HG03565 (cell line): Measurements from ENCODE around the gene KLF16.

Experiments used
- ATAC-seq: cut with Tn5 transposase; IDR thresholded peaks from one replicate; pipeline ENCODE4 v1.9.1; 2021; ENCODE audit warnings: mild to moderate bottlenecking, moderate library complexity; ENCODE audit not compliant: unreplicated experiment

KLF16 gene

GRCh38 chr19:1826557-1827521 is 36.5 kb downstream of the KLF16 start:
- no peak for ATAC-seq

- no peak for ATAC-seq
Measured at GRCh38 chr19:1825909-1826556, 37.3 kb downstream of the KLF16 start.

GRCh38 chr19:1824252-1824622 is 39.1 kb downstream of the KLF16 start:
- no peak for ATAC-seq

GRCh38 chr19:1823539-1824251 is 39.7 kb downstream of the KLF16 start:
- no peak for ATAC-seq

- ATAC-seq, result no peak
Measured at GRCh38 chr19:1823020-1823419, 40.4 kb downstream of the KLF16 start.

- ATAC-seq, result no peak
Measured at GRCh38 chr19:1822210-1822609, 41.2 kb downstream of the KLF16 start.

GRCh38 chr19:1819341-1820255 is 43.8 kb downstream of the KLF16 start:
- ATAC-seq, result no peak

GRCh38 chr19:1818549-1819195 is 44.7 kb downstream of the KLF16 start:
- no peak for ATAC-seq

GRCh38 chr19:1817553-1818179 is 45.7 kb downstream of the KLF16 start:
- no peak for ATAC-seq

- ATAC-seq, result no peak
Measured at GRCh38 chr19:1816530-1817298, 46.7 kb downstream of the KLF16 start.

- ATAC-seq, result no peak
Measured at GRCh38 chr19:1815605-1816529, 47.5 kb downstream of the KLF16 start.

- no peak for ATAC-seq
Measured at GRCh38 chr19:1814833-1815604, 48.4 kb downstream of the KLF16 start.

GRCh38 chr19:1814391-1814790 is 49.0 kb downstream of the KLF16 start:
- ATAC-seq, result no peak

- ATAC-seq, result no peak
Measured at GRCh38 chr19:1813192-1814182, 49.9 kb downstream of the KLF16 start.

GRCh38 chr19:1812426-1813191 is 50.8 kb downstream of the KLF16 start:
- peak; percentile 41 for ATAC-seq
